Fibroblast of lung (primary cell): Measurements from ENCODE around the gene PHEX. TPM values are rescaled to one million over a fixed set of nuclear protein-coding genes. Genes with fewer than 3 reads are reported as not detected.

Experiments used
- DNase-seq, 2 donors: peaks; one replicate each; pipeline versions ENCODE4 v3.0.0 to v3.0.0-alpha.2; 2010; ENCODE audit warnings: low read depth in 2 of 2
- H2AFZ ChIP-seq: 2 replicates; pipeline ENCODE4 v1.5.1; 2012; ENCODE audit warnings: low read length, control low read depth, inconsistent platforms
- H3K27ac ChIP-seq: 2 replicates; pipeline ENCODE4 v1.5.1; 2011; ENCODE audit warnings: low read length, control low read depth; ENCODE audit not compliant: insufficient read depth
- H3K27me3 ChIP-seq: 2 replicates; pipeline ENCODE4 v1.5.1; 2011; ENCODE audit warnings: mild to moderate bottlenecking, low read length; ENCODE audit not compliant: control insufficient read depth, insufficient read depth
- H3K36me3 ChIP-seq: 2 replicates; pipeline ENCODE4 v1.5.1; 2011; ENCODE audit warnings: low read length; ENCODE audit not compliant: control insufficient read depth, insufficient read depth
- H3K4me1 ChIP-seq: 2 replicates; pipeline ENCODE4 v1.5.1; 2011; ENCODE audit warnings: low read length; ENCODE audit not compliant: control insufficient read depth, insufficient read depth; ENCODE audit errors: extremely low read depth
- H3K4me2 ChIP-seq: 2 replicates; pipeline ENCODE4 v1.5.1; 2011; ENCODE audit warnings: low read length, control low read depth; ENCODE audit not compliant: insufficient read depth; ENCODE audit errors: extremely low read depth
- H3K4me3 ChIP-seq, 4 experiments: fragments of 200-600 bp in 1 of 4; sonication (generic) in 1 of 4; replicated peaks in 1 of 4; 2 replicates each; pipeline ENCODE4 v1.5.1; 2011 to 2016; ENCODE audit warnings: low read length in 4 of 4, low read depth in 3 of 4, mild to moderate bottlenecking in 3 of 4, control low read depth in 2 of 4, inconsistent platforms in 1 of 4, mixed read lengths in 1 of 4; ENCODE audit not compliant: insufficient read depth in 1 of 4; ENCODE audit errors: control extremely low read depth in 1 of 4
- H3K79me2 ChIP-seq: 2 replicates; pipeline ENCODE4 v1.5.1; 2012; ENCODE audit warnings: mild to moderate bottlenecking, low read length, inconsistent platforms; ENCODE audit not compliant: control insufficient read depth, insufficient read depth
- H3K9ac ChIP-seq: 2 replicates; pipeline ENCODE4 v1.5.1; 2011; ENCODE audit warnings: mild to moderate bottlenecking, low read length, control low read depth; ENCODE audit not compliant: insufficient read depth
- H3K9me3 ChIP-seq: 2 replicates; pipeline ENCODE4 v1.5.1; 2012; ENCODE audit warnings: low read depth, low read length; ENCODE audit not compliant: control insufficient read depth, insufficient read depth
- H4K20me1 ChIP-seq: 2 replicates; pipeline ENCODE4 v1.5.1; 2011; ENCODE audit warnings: low read length; ENCODE audit not compliant: control insufficient read depth, insufficient read depth; ENCODE audit errors: extremely low read depth
- EZH2 ChIP-seq: IDR thresholded peaks from 2 replicates; pipeline ENCODE4 v1.5.1; 2012; ENCODE audit warnings: low read length, control low read depth, mild to moderate bottlenecking; ENCODE audit errors: missing control alignments
- polyA plus RNA-seq, 2 donors: library from polyadenylated mRNA; depleted of rRNA in 1 of 2; stranded (reverse) in 1 of 2; unstranded in 1 of 2; fragments of >200 nt; gene quantifications; 2 replicates each; pipeline ENCODE4 v1.2.1, GENCODE V29; 2011 to 2012; ENCODE audit warnings: missing spikeins in 1 of 2
- total RNA-seq: library from RNA; depleted of rRNA; stranded (reverse); fragments of >200 nt; gene quantifications from 2 replicates; pipeline ENCODE4 v1.2.1, GENCODE V29; 2014
- TF ChIP-seq, protein P1 (sequence below), 2 donors: IDR thresholded peaks in 1 of 2; conservative IDR thresholded peaks in 1 of 2; 1 replicate in 1 of 2; 2 replicates in 1 of 2; pipeline ENCODE4 v1.5.1; 2011 to 2012; ENCODE audit warnings: low read length in 2 of 2, control low read depth in 1 of 2, inconsistent platforms in 1 of 2, low read depth in 1 of 2, mild to moderate bottlenecking in 1 of 2

PHEX gene
- total and polyA plus RNA-seq, 2 donors (not counting 1 experiment from before 2014, with no cell fraction given): 1.2 to 1.7 TPM

DNA sequence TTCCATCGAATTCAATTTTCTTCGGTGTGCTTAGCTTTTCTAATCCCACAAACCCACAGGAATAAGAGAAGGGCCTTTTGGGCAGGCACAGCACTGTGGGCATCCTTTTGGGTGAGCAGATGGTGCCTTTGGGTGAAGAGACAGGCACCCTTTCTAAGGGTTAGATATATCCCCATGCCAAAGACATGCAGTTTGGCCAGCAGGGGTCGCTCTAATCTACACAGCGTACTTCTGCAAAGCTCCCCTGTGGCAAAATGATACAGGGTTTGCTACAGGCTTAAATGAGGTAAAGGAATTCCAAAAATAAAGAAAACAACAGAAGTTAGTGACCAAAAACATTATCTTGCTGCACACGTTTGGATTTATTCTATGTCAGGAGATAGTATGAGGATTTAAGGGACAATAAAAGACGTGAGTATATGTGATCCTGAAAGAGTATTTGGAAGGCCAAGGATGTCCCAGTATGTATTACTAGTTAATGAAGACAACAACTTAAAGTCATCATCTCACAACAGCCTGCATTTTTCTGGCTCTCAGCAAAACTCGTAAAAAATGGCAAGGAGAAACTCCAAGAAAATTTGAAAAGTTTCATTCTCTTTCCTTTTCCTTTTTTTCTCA is 49.5 kb downstream of the PHEX start:
- Histone ChIP-seq H3K27ac (no peak overlapping the region), H3K27me3 (no peaks in the 10 kb centered on the region), H3K36me3 (no peaks in the 10 kb centered on the region), H2AFZ (no peak overlapping the region), H3K4me1 (no peaks in the 10 kb centered on the region), H3K79me2 (no peaks in the 10 kb centered on the region), H4K20me1 (no peaks in the 10 kb centered on the region), H3K9ac (no peak overlapping the region), H3K4me3 (no peak overlapping the region), H3K9me3 (no peaks in the 10 kb centered on the region), H3K4me2 (no peak overlapping the region)
- no peak for TF ChIP-seq EZH2
- TF ChIP-seq, protein P1, sequence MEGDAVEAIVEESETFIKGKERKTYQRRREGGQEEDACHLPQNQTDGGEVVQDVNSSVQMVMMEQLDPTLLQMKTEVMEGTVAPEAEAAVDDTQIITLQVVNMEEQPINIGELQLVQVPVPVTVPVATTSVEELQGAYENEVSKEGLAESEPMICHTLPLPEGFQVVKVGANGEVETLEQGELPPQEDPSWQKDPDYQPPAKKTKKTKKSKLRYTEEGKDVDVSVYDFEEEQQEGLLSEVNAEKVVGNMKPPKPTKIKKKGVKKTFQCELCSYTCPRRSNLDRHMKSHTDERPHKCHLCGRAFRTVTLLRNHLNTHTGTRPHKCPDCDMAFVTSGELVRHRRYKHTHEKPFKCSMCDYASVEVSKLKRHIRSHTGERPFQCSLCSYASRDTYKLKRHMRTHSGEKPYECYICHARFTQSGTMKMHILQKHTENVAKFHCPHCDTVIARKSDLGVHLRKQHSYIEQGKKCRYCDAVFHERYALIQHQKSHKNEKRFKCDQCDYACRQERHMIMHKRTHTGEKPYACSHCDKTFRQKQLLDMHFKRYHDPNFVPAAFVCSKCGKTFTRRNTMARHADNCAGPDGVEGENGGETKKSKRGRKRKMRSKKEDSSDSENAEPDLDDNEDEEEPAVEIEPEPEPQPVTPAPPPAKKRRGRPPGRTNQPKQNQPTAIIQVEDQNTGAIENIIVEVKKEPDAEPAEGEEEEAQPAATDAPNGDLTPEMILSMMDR (conservative IDR thresholded peaks at IDR 0.05 in 1 of 2, IDR thresholded peaks at IDR 0.05 in 1 of 2; ENCODE audit: low read depth in 1 of 2, low read length in 2 of 2): peak; percentile 57 to 62
- DNase-seq: peak; percentile 39 to 73

DNA sequence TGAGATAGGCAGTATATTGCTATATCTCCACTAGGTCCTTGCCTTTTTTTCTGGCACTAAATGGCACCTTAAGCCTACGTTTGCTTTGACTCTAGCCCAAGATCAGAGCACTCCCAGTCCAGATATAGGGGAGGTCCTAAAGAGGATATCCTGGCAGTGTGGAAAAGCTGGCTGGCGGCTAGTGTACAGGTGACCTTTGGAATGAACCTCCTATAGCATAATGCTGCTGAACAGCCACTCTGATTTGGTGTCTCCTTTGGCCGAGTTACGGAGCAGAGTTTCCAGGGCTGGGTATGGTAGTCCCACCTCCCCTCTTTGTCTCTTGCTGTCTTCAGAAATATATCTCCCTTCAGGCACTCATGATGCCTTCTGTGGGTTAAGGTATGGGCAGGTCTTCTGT is 53.9 kb downstream of the PHEX start:
- no peak for DNase-seq
- Histone ChIP-seq H3K36me3 (no peaks in the 10 kb centered on the region), H3K4me1 (no peaks in the 10 kb centered on the region), H3K27me3 (no peaks in the 10 kb centered on the region), H4K20me1 (no peaks in the 10 kb centered on the region), H3K79me2 (no peaks in the 10 kb centered on the region), H2AFZ (no peak overlapping the region), H3K9me3 (no peaks in the 10 kb centered on the region), H3K4me3 (no peak overlapping the region), H3K27ac (no peak overlapping the region), H3K4me2 (no peak overlapping the region), H3K9ac (no peak overlapping the region)
- TF ChIP-seq, protein P1 (conservative IDR thresholded peaks at IDR 0.05 in 1 of 2, IDR thresholded peaks at IDR 0.05 in 1 of 2; ENCODE audit: low read depth in 1 of 2, low read length in 2 of 2): no peak
- TF ChIP-seq EZH2: no peak

DNA sequence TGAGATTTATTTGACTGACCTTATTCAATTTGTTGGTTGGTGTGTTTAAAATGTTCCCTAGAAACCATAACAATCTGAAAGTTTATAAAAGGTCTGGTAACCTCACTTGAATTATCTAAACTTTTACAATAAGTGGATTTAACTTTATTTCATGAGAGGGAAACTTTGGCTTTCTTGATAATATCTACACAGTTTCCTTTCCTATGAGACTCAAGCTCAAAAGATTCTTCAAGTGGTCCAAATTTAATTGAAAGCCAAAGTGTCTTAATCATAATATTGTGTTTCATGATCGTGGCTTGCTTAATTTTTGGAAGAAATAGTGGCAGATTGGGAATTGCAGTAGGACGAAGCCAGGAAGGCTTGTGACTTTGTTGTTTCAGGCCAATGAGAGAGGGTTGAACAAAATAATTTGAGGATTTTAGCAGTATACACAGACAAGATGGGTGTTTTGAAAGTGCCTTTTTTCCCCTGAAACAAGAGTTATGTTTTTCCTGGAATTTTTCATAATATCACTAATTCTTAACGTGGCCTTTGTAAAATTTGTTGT is 55.0 kb downstream of the PHEX start:
- Histone ChIP-seq H3K79me2 (no peaks in the 10 kb centered on the region), H3K27me3 (no peaks in the 10 kb centered on the region), H3K9me3 (no peaks in the 10 kb centered on the region), H3K36me3 (no peaks in the 10 kb centered on the region), H3K4me2 (no peak overlapping the region), H3K4me1 (no peaks in the 10 kb centered on the region), H3K9ac (no peak overlapping the region), H4K20me1 (no peaks in the 10 kb centered on the region), H3K27ac (no peak overlapping the region), H3K4me3 (no peak overlapping the region), H2AFZ (no peak overlapping the region)
- no peak for TF ChIP-seq EZH2
- TF ChIP-seq, protein P1 (conservative IDR thresholded peaks at IDR 0.05 in 1 of 2, IDR thresholded peaks at IDR 0.05 in 1 of 2; ENCODE audit: low read depth in 1 of 2, low read length in 2 of 2): no peak
- DNase-seq: no peak
